Urothelium cell line (cell line): ENCODE data around the gene OR7C1.
A peak's percentile ranks its signal among the peaks of the same experiment; 100 is the strongest.
"Not testable (repeated sequence)": the region's sequence is repeated elsewhere in the genome, so short reads cannot be mapped to it uniquely, and the experiment has no call there.

Source experiments
- DNase-seq: peaks from one replicate; pipeline ENCODE4 v3.0.0; 2011; ENCODE audit warnings: low spot score, mixed read lengths
- FAIRE-seq: peaks from 2 replicates; lab custom pipeline; 2011; peaks lifted over from hg19 to GRCh38; lab: Jason Lieb, UNC

OR7C1 gene

GRCh38 chr19:14785102-14785793 is 49.7 kb downstream of the OR7C1 start:
- DNase-seq: peak; percentile 35
- not testable (repeated sequence) for FAIRE-seq

DNA sequence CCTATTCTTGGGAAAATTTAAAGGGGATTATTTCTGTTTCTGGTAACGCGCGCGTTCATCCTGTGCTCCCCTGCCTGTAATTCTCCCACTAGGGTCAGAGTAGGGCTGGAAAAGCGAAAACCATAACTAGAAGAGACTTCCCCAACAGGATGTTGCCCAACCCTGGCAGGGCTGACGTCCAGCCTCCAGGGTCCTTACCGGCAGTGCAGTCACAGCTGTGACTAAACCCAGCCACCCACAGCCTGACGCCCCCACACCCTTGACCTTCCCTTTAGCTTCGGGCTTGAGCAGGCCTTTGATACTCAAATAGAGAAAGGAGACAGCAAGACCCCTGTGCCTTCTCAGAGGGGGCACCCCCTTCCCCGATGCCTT is 50.3 kb downstream of the OR7C1 start:
- DNase-seq: peak; percentile 30
- FAIRE-seq: not testable (repeated sequence)

- not testable (repeated sequence) for FAIRE-seq, DNase-seq
These were observed 51.5 kb downstream of the OR7C1 start for GRCh38 chr19:14783410-14783998.

DNA sequence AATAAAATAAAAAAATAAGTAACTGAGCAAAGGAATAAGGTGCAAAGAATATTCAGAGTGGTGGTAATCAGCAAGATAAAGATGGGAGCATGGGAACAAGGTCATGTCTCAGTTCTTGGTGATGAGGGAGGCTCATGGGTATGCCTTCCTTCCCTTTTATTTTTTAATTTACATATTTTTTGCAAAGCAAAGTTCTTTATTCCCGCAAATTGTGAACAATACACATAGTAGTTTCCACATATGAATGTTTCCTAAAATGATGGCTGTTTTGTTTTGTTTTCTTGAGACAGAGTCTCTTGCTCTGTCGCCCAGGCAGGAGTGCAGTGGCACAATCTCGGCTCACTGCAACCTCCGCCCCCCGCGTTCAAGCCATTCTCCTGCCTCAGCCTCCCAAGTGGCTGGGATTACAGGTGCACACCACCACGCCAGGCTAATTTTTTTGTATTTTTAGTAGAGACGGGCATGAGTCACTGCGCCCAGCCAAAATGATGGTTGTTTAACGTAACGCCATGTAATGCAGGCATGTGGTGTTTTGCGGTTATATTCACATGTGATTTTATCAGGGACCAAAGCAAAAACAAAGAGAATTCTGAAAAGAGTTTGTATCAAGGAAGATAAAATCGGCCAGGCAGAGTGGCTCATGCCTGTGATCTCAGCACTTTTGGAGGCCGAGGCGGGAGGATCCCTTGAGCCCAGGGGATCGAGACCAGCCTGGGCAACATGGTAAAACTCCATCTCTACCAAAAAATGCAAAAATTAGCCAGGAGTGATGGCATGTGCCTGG is 52.2 kb downstream of the OR7C1 start:
- FAIRE-seq (no peak), DNase-seq (no peak)

- not testable (repeated sequence) for DNase-seq, FAIRE-seq
These were observed 53.1 kb downstream of the OR7C1 start for GRCh38 chr19:14781713-14782536.

DNA sequence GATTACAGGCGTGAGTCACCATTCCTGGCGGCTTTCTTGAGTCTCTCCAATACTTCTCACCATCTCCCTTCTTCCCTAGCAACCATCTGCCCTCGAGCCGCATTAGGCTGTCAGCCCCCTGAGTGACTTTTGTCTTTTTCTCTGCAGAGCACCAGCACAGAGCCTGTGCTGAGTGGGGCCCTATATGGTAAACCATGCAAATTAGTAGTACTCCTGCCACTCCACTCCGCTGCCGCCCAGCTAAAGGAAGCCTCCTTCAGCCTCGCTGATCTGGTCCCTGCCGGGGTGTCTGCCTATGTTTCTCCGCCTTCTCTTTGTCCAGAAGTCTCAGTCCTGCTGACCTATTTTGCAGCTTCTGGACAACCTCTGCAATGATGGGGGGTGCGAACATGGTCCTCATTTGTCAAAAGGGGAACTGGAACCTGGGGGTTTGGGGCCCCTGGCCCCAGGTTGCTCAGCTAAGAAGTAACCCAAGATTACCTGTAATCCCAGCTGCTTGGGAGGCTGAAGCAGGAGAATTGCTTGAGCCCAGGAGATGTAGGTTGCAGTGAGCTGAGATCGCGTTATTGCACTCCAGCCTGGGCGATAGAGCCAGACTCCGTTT is 54.3 kb downstream of the OR7C1 start:
- not testable (repeated sequence) for FAIRE-seq, DNase-seq

DNA sequence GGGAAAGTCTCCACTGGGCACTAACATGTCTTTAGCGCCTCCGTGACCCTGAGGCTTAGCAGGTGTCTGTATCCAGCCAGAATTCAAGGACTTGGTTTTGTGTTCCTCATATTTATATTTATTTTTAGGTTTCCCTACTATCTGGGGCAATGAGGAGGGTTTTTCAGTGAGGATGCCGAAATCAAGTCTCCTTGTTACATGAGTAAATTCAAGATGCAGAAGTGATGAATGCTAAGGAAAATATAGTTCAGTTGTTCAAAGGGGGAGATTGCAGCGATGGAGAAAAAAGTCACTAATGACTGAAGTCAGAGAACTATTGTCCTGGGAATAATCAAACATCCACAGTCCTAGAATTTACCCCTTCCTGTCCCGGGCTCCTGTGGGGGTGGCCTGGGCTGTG is 55.8 kb downstream of the OR7C1 start:
- no peak for FAIRE-seq

GRCh38 chr19:14778110-14778845 is 56.7 kb downstream of the OR7C1 start, which contains the start of gene ADGRE2:
TSS of gene ADGRE2 (minus strand) at chr19:14778560. CDS start at chr19:14776756, 1,804 bp downstream.
- not testable (repeated sequence) for FAIRE-seq, DNase-seq

More for the DNA sequence above, 55.8 kb downstream of the OR7C1 start:
- no peak for DNase-seq

DNA sequence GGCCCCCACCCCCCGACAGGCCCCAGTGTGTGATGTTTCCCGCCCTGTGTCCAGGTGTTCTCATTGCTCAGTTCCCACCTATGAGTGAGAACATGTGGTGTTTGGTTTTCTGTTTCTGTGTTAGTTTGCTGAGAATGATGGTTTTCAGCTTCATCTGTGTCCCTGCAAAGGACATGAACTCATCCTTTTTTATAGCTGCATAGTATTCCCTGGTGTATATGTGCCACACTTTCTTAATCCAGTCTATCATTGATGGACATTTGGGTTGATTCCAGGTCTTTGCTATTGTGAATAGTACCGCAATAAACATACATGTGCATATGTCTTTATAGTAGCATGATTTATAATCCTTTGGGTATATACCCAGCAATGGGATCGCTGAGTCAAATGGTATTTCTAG is 57.3 kb downstream of the OR7C1 start:
- not testable (repeated sequence) for FAIRE-seq

DNA sequence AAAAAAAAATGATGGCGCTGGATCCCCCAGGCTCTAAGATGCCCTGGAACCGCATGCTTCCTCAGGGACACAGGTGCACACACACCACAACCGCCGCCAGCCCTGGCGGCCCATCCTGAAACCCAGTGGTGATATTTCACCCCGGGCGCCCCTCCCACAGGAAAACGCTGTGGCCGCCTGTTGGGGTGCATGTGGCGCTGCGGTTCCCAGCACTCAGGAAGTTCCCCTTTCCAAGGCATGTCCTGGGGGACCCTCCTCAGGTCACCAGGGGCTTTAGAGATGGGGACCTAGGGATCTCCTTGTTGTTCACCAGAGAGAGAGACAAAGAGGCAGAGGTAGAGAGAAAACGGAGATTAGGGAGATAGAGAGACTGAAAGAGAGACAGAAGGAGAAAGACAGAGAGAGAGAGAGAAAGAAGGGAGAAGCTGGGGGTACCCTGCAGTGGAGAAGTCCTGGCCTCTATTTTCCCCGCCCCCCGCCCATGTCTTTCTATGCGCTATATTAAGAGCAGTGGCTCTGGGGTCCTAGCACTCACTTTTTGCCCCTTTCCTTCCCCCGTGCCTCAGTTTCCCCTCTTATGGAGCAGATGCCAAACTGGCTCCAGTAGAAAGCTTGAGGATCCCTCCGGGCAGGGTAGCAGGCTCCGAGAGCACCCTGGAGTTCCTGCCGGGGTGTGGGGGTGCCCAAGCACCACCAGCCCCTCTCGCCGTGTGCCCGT is 59.0 kb downstream of the OR7C1 start:
- FAIRE-seq (no peak), DNase-seq (no peak)

More for the DNA sequence above, 57.3 kb downstream of the OR7C1 start:
- DNase-seq: not testable (repeated sequence)

GRCh38 chr19:14775326-14775725 is 59.7 kb downstream of the OR7C1 start:
- DNase-seq, FAIRE-seq: not testable (repeated sequence)

GRCh38 chr19:14774373-14774772 is 60.6 kb downstream of the OR7C1 start:
- FAIRE-seq: no peak
- no peak for DNase-seq

GRCh38 chr19:14773722-14774121 is 61.3 kb downstream of the OR7C1 start:
- FAIRE-seq, DNase-seq: not testable (repeated sequence)

- DNase-seq: no peak
- no peak for FAIRE-seq
These were observed 62.0 kb downstream of the OR7C1 start for GRCh38 chr19:14772995-14773394.

- DNase-seq: no peak
- no peak for FAIRE-seq
These were observed 62.5 kb downstream of the OR7C1 start for GRCh38 chr19:14772467-14772866.

DNA sequence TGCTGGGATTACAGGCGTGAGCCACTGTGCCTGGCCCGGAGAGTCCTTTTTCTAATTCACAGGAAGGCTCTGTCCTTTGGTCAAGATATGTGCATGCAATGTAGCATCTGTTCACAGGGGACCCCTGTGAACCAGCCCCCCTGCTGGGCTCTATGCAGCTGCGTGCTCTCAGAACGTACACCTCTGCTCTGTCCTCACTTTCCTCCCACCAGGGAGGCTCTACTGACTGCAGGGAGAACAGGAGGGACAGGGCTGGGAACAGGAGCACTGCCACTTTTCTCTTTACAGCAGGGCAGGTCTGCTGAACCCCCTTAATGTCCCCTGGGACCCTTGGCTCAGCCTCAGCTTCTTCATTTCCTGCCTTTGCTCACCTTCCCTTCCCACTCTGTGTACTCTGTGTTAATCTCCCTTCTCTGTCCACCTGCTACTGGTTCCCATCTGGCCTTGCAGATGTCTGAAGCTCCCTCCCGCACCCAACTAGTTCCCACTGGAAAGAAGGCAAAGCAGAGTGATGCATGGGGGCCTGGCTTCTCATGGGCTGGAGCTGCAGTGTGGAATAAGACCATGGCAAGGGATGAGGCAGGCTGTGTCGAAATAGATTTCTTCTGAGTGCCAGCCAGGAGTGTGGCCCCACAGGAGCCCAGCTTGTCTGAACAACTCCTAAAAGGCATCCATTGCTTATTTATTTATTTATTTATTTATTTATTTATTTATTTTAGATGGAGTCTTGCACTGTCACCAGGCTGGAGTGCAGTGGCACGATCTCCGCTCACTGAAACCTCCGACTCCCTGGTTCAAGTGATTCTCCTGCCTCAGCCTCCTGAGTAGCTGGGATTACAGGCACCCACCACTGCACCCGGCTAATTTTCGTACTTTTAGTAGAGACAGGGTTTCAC is 63.8 kb downstream of the OR7C1 start:
- FAIRE-seq: no peak
- DNase-seq: no peak

GRCh38 chr19:14770136-14770535 is 64.8 kb downstream of the OR7C1 start:
- FAIRE-seq (no peak), DNase-seq (no peak)

- FAIRE-seq: no peak
- DNase-seq: no peak
These were observed 65.8 kb downstream of the OR7C1 start for GRCh38 chr19:14769201-14769600.
